SU-DHL-6 (cell line): ENCODE measurements around the gene TBX6.

Experiments
- H2AFZ ChIP-seq: fragments of 200-600 bp; sonication (generic); 2 replicates; pipeline ENCODE4 v1.6.1; 2014; ENCODE audit warnings: low read depth, mild to moderate bottlenecking, moderate library complexity, mixed read lengths, antibody characterized with exemption, low read length; ENCODE audit not compliant: severe bottlenecking
- H3F3A ChIP-seq: fragments of 200-600 bp; shearing (Covaris generic); 2 replicates; pipeline ENCODE4 v1.6.0; 2016; ENCODE audit warnings: antibody characterized with exemption, mild to moderate bottlenecking; ENCODE audit not compliant: insufficient read depth
- H3K27ac ChIP-seq: fragments of 200-600 bp; sonication (generic); 2 replicates; pipeline ENCODE4 v1.5.1; 2016; ENCODE audit warnings: low read depth, mild to moderate bottlenecking, low read length, moderate library complexity, mixed read lengths
- H3K27me3 ChIP-seq: fragments of 200-600 bp; sonication (generic), shearing (Covaris generic); 2 replicates; pipeline ENCODE4 v1.6.0; 2014; ENCODE audit warnings: mild to moderate bottlenecking, low read length
- H3K36me3 ChIP-seq: fragments of 200-600 bp; sonication (generic); 2 replicates; pipeline ENCODE4 v1.6.1; 2014; ENCODE audit warnings: mild to moderate bottlenecking, low read length, mixed read lengths
- H3K4me2 ChIP-seq: fragments of 300-600, 200-600 bp; shearing (Covaris generic), sonication (generic); 2 replicates; pipeline ENCODE4 v1.6.0; 2014; ENCODE audit warnings: low read length, low read depth, mild to moderate bottlenecking; ENCODE audit not compliant: poor library complexity, severe bottlenecking
- H3K4me3 ChIP-seq: fragments of 200-600 bp; sonication (generic); 2 replicates; pipeline ENCODE4 v1.5.1; 2014; ENCODE audit warnings: antibody characterized with exemption, low read length, mild to moderate bottlenecking, mixed read lengths; ENCODE audit not compliant: insufficient read depth, poor library complexity, severe bottlenecking
- H3K79me2 ChIP-seq: fragments of 200-600 bp; sonication (generic); 2 replicates; pipeline ENCODE4 v1.6.1; 2014; ENCODE audit warnings: mild to moderate bottlenecking, low read length, moderate library complexity; ENCODE audit not compliant: insufficient read depth
- H3K9ac ChIP-seq: fragments of 200-600 bp; sonication (generic); 2 replicates; pipeline ENCODE4 v1.7.0; 2014; ENCODE audit warnings: mild to moderate bottlenecking, low read length
- H3K9me2 ChIP-seq: fragments of 200-600 bp; sonication (generic); replicated peaks from 2 replicates; pipeline ENCODE4 v1.6.1; 2014; ENCODE audit warnings: low read length; ENCODE audit not compliant: insufficient read depth
- H3K9me3 ChIP-seq: fragments of 200-600 bp; sonication (generic); 2 replicates; pipeline ENCODE4 v1.6.1; 2014; ENCODE audit warnings: low read length, mixed read lengths; ENCODE audit not compliant: insufficient read depth
- H4K20me1 ChIP-seq: fragments of 200-600 bp; sonication (generic); 2 replicates; pipeline ENCODE4 v1.6.1; 2014; ENCODE audit warnings: low read depth, mild to moderate bottlenecking, antibody characterized with exemption, low read length, moderate library complexity, mixed read lengths
- EZH2phosphoT487 ChIP-seq: fragments of 200-600 bp; sonication (generic), shearing (Covaris generic); conservative IDR thresholded peaks from 2 replicates; pipeline ENCODE4 v1.6.1; 2018; ENCODE audit warnings: mild to moderate bottlenecking, antibody characterized with exemption, low read length, moderate library complexity, mixed read lengths
- TF ChIP-seq, protein P1 (sequence below): fragments of 200-600 bp; sonication (generic); IDR thresholded peaks from one replicate; pipeline ENCODE4 v1.5.1; 2017; ENCODE audit warnings: antibody characterized with exemption, mild to moderate bottlenecking, low read length, moderate library complexity; ENCODE audit not compliant: insufficient read depth, poor library complexity, severe bottlenecking

Gene TBX6

GRCh38 chr16:30051518-30051917 lies 40.2 kb downstream of the TBX6 start:
- H3K9ac ChIP-seq = peak overlapping the region; percentile 9; the same call in 1 of the 2 replicates
- H2AFZ ChIP-seq = no peak overlapping the region
- H3K27ac ChIP-seq = no peak overlapping the region
- H4K20me1 ChIP-seq = no peaks in the 10 kb centered on the region
- peak overlapping the region; percentile 97 for H3K4me2 ChIP-seq
- no peaks in the 10 kb centered on the region; the same call in 1 of the 2 replicates for H3F3A ChIP-seq
- H3K9me3 ChIP-seq = no peaks in the 10 kb centered on the region
- H3K79me2 ChIP-seq = no peaks in the 10 kb centered on the region
- H3K9me2 ChIP-seq = no peaks in the 10 kb centered on the region
- no peak overlapping the region for H3K4me3 ChIP-seq
- H3K27me3 ChIP-seq = no peaks in the 10 kb centered on the region
- TF ChIP-seq, protein P1, sequence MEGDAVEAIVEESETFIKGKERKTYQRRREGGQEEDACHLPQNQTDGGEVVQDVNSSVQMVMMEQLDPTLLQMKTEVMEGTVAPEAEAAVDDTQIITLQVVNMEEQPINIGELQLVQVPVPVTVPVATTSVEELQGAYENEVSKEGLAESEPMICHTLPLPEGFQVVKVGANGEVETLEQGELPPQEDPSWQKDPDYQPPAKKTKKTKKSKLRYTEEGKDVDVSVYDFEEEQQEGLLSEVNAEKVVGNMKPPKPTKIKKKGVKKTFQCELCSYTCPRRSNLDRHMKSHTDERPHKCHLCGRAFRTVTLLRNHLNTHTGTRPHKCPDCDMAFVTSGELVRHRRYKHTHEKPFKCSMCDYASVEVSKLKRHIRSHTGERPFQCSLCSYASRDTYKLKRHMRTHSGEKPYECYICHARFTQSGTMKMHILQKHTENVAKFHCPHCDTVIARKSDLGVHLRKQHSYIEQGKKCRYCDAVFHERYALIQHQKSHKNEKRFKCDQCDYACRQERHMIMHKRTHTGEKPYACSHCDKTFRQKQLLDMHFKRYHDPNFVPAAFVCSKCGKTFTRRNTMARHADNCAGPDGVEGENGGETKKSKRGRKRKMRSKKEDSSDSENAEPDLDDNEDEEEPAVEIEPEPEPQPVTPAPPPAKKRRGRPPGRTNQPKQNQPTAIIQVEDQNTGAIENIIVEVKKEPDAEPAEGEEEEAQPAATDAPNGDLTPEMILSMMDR = no peak
- TF ChIP-seq EZH2phosphoT487 = no peak
- H3K36me3 ChIP-seq = no peaks in the 10 kb centered on the region

DNA sequence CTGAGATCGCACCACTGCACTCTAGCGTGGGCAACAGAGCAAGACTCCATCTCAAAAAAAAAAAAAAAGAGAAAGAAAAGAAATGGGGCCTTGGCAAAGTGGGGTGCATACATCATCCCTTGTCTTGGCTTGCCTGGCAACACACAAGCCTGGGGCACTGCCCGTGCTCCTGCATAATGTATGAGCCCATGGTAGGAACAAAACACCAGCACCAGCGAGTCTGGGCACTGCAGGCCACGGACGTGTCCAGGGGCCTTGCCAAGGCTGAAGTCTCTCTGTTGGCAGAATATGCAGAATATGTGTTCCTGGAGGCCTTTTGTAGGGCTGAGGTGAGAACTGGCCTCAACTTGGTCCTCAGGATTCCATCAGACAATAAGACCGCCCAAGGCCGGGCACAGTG lies 41.9 kb downstream of the TBX6 start:
- Histone ChIP-seq H3K27ac (no peak overlapping the region), H3K9me2 (no peaks in the 10 kb centered on the region), H3K27me3 (no peaks in the 10 kb centered on the region), H4K20me1 (no peaks in the 10 kb centered on the region), H3K9ac (no peak overlapping the region), H3K4me3 (no peak overlapping the region), H2AFZ (no peak overlapping the region), H3K9me3 (no peaks in the 10 kb centered on the region), H3F3A (no peaks in the 10 kb centered on the region; the same call in 1 of the 2 replicates), H3K4me2 (no peak overlapping the region), H3K79me2 (no peaks in the 10 kb centered on the region), H3K36me3 (no peaks in the 10 kb centered on the region)
- no peak for TF ChIP-seq EZH2phosphoT487
- TF ChIP-seq, protein P1 = no peak

GRCh38 chr16:30046588-30046987 lies 45.1 kb downstream of the TBX6 start:
- TF ChIP-seq EZH2phosphoT487 = no peak
- TF ChIP-seq, protein P1 = no peak
- Histone ChIP-seq H3K36me3 (no peaks in the 10 kb centered on the region), H3K4me2 (no peak overlapping the region)

More at GRCh38 chr16:30046588-30046987, 45.1 kb downstream of the TBX6 start:
- Histone ChIP-seq H3K9ac (no peak overlapping the region), H3K79me2 (no peaks in the 10 kb centered on the region), H3K9me3 (no peaks in the 10 kb centered on the region), H3K4me3 (no peak overlapping the region), H3F3A (no peaks in the 10 kb centered on the region), H3K9me2 (no peaks in the 10 kb centered on the region), H3K27ac (no peak overlapping the region), H4K20me1 (no peaks in the 10 kb centered on the region), H2AFZ (no peak overlapping the region), H3K27me3 (no peaks in the 10 kb centered on the region)
